HCT116 (cell line): Measurements from ENCODE around the gene POLRMT. TPM values are rescaled to one million over a fixed set of nuclear protein-coding genes. Genes with fewer than 3 reads are reported as not detected.

Experiments used
- ATAC-seq: fragments of 200-7000 bp; cut with Tn5 transposase; 2 replicates; pipeline ENCODE4 v1.9.1; 2020; ENCODE audit warnings: mild to moderate bottlenecking, moderate library complexity
- BruUV-seq: library from RNA; stranded (reverse); fragments of 400-500 nt; replicated peaks from 2 replicates; lab custom pipeline; 2021; lab: Mats Ljungman, UMichigan
- CTCF ChIA-PET: fragments of 300-600 bp; sonication (Branson Sonifier 250); formaldehyde crosslinking; loops from one replicate; lab custom pipeline; 2021; ENCODE audit warnings: antibody characterized with exemption; lab: Charles Lee
- POLR2A ChIA-PET: fragments of 300-600, 350-600 bp; sonication (Branson Sonifier 250); formaldehyde crosslinking; loops from one replicate; lab custom pipeline; 2021; ENCODE audit warnings: antibody characterized with exemption; lab: Charles Lee
- RAD21 ChIA-PET, 2 experiments: fragments of 300-600 bp; sonication (Branson Sonifier 250); formaldehyde crosslinking; loops; one replicate each; lab custom pipeline; 2023; ENCODE audit warnings: low total read pairs in 2 of 2; ENCODE audit not compliant: uncharacterized antibody in 2 of 2, unreplicated experiment in 2 of 2, low non-redundant PET in 1 of 2; lab: Charles Lee
- DNase-seq: peaks from one replicate; pipeline ENCODE4 v3.0.0-alpha.2; 2010; ENCODE audit warnings: low read depth, low spot score
- H2AFZ ChIP-seq: fragments of 200-600 bp; shearing (Covaris generic), sonication (generic); 2 replicates; pipeline ENCODE4 v1.6.1; 2017; ENCODE audit warnings: low read depth, mixed run types, mixed read lengths, antibody characterized with exemption, low read length; ENCODE audit not compliant: poor library complexity, severe bottlenecking
- H3K27ac ChIP-seq: 2 replicates; pipeline ENCODE4 v1.5.1; 2012; ENCODE audit warnings: low read depth, low read length
- H3K27me3 ChIP-seq: fragments of 200-600 bp; sonication (generic); 2 replicates; pipeline ENCODE4 v1.6.1; 2016; ENCODE audit warnings: mixed run types, low read length, mixed read lengths; ENCODE audit not compliant: insufficient read depth
- H3K36me3 ChIP-seq, 2 experiments: fragments of 200-500 bp in 1 of 2; fragments of 200-600 bp in 1 of 2; sonication (Bioruptor generic) in 1 of 2; sonication (generic) in 1 of 2; 2 replicates each; pipeline versions ENCODE4 v1.5.1 to v1.6.1; 2014 to 2016; ENCODE audit warnings: low read length in 2 of 2, inconsistent platforms in 1 of 2, mixed read lengths in 1 of 2, mixed run types in 1 of 2; ENCODE audit not compliant: insufficient read depth in 2 of 2, control insufficient read depth in 1 of 2
- H3K4me1 ChIP-seq, 2 experiments: fragments of 200-600 bp in 1 of 2; sonication (generic) in 1 of 2; 2 replicates each; pipeline versions ENCODE4 v1.5.1 to v1.6.1; 2012 to 2017; ENCODE audit warnings: low read length in 2 of 2, inconsistent platforms in 1 of 2, mild to moderate bottlenecking in 1 of 2, mixed read lengths in 1 of 2, mixed run types in 1 of 2, moderate library complexity in 1 of 2; ENCODE audit not compliant: insufficient read depth in 2 of 2, control insufficient read depth in 1 of 2
- H3K4me2 ChIP-seq: fragments of 200-600 bp; sonication (generic); 2 replicates; pipeline ENCODE4 v1.6.1; 2017; ENCODE audit warnings: mixed run types, low read length, mixed read lengths
- H3K4me3 ChIP-seq, 2 experiments: fragments of 200-600 bp in 1 of 2; sonication (generic) in 1 of 2; replicated peaks in 1 of 2; 2 replicates each; pipeline ENCODE4 v1.5.1; 2011 to 2016; ENCODE audit warnings: low read length in 2 of 2, control low read depth in 1 of 2, low read depth in 1 of 2, mild to moderate bottlenecking in 1 of 2, mixed read lengths in 1 of 2, mixed run types in 1 of 2
- H3K79me2 ChIP-seq: fragments of 200-600 bp; sonication (generic); 2 replicates; pipeline ENCODE4 v1.6.1; 2017; ENCODE audit warnings: mild to moderate bottlenecking, mixed run types, low read length, moderate library complexity, mixed read lengths; ENCODE audit not compliant: insufficient read depth
- H3K9ac ChIP-seq: fragments of 200-600 bp; sonication (generic); 2 replicates; pipeline ENCODE4 v1.6.1; 2016; ENCODE audit warnings: low read length, mixed read lengths
- H3K9me2 ChIP-seq: fragments of 200-600 bp; sonication (generic), shearing (Covaris generic); 2 replicates; pipeline ENCODE4 v1.6.1; 2017; ENCODE audit warnings: mixed run types, mild to moderate bottlenecking, moderate library complexity; ENCODE audit not compliant: insufficient read depth
- H3K9me3 ChIP-seq, 2 experiments: fragments of 200-500 bp in 1 of 2; fragments of 200-600 bp in 1 of 2; sonication (Bioruptor generic) in 1 of 2; sonication (generic) in 1 of 2; 2 replicates each; pipeline ENCODE4 v1.6.1; 2014 to 2017; ENCODE audit warnings: low read length in 2 of 2, mixed read lengths in 2 of 2, inconsistent platforms in 1 of 2, low read depth in 1 of 2, mild to moderate bottlenecking in 1 of 2, mixed run types in 1 of 2, moderate library complexity in 1 of 2; ENCODE audit not compliant: control insufficient read depth in 1 of 2, insufficient read depth in 1 of 2
- H4K20me1 ChIP-seq: fragments of 200-600 bp; sonication (generic), shearing (Covaris generic); 2 replicates; pipeline ENCODE4 v1.6.1; 2017; ENCODE audit warnings: mixed run types, mild to moderate bottlenecking, moderate library complexity; ENCODE audit not compliant: insufficient read depth
- CEBPB ChIP-seq: IDR thresholded peaks from 2 replicates; pipeline ENCODE4 v1.6.1; 2012; ENCODE audit warnings: low read depth
- CTCF ChIP-seq, 3 experiments: fragments of 200-600 bp in 1 of 3; sonication (generic) in 1 of 3; IDR thresholded peaks in 2 of 3; conservative IDR thresholded peaks in 1 of 3; 2 replicates each; pipeline ENCODE4 v1.5.1; 2012 to 2017; ENCODE audit warnings: low read depth in 2 of 3, low read length in 2 of 3, antibody characterized with exemption in 1 of 3, borderline replicate concordance in 1 of 3, control low read depth in 1 of 3, mild to moderate bottlenecking in 1 of 3, mixed read lengths in 1 of 3, mixed run types in 1 of 3, moderate library complexity in 1 of 3; ENCODE audit not compliant: insufficient read depth in 1 of 3
- EGR1 ChIP-seq: IDR thresholded peaks from 2 replicates; pipeline ENCODE4 v1.6.1; 2012; ENCODE audit warnings: low read depth
- ELF1 ChIP-seq: IDR thresholded peaks from 2 replicates; pipeline ENCODE4 v1.6.1; 2012; ENCODE audit warnings: low read depth, borderline replicate concordance
- EZH2 ChIP-seq: fragments of 200-600 bp; sonication (generic); IDR thresholded peaks from 2 replicates; pipeline ENCODE4 v1.6.1; 2017; ENCODE audit warnings: antibody characterized with exemption, mixed run types
- EZH2phosphoT487 ChIP-seq: fragments of 200-600 bp; IDR thresholded peaks from 2 replicates; pipeline ENCODE4 v1.6.1; 2018; ENCODE audit warnings: antibody characterized with exemption, borderline replicate concordance
- FOSL1 ChIP-seq: IDR thresholded peaks from 2 replicates; pipeline ENCODE4 v1.6.1; 2012; ENCODE audit warnings: low read depth
- JUND ChIP-seq: IDR thresholded peaks from 2 replicates; pipeline ENCODE4 v1.6.1; 2012
- POLR2A ChIP-seq: IDR thresholded peaks from 2 replicates; pipeline ENCODE4 v1.7.0; 2011; ENCODE audit warnings: borderline replicate concordance; ENCODE audit not compliant: insufficient read depth, insufficient read length; ENCODE audit errors: extremely low read depth
- RAD21 ChIP-seq: IDR thresholded peaks from 2 replicates; pipeline ENCODE4 v1.6.1; 2012; ENCODE audit warnings: low read depth, mild to moderate bottlenecking
- SIN3A ChIP-seq: IDR thresholded peaks from 2 replicates; pipeline ENCODE4 v1.6.1; 2012; ENCODE audit warnings: low read depth
- SP1 ChIP-seq: IDR thresholded peaks from 2 replicates; pipeline ENCODE4 v1.6.1; 2012; ENCODE audit warnings: low read depth
- SRF ChIP-seq: IDR thresholded peaks from 2 replicates; pipeline ENCODE4 v1.6.1; 2012; ENCODE audit warnings: low read depth
- TCF7L2 ChIP-seq: IDR thresholded peaks from 2 replicates; pipeline ENCODE4 v1.7.0; 2011; ENCODE audit warnings: borderline replicate concordance, inconsistent platforms; ENCODE audit not compliant: insufficient read depth, insufficient read length; ENCODE audit errors: extremely low read depth
- YY1 ChIP-seq: IDR thresholded peaks from 2 replicates; pipeline ENCODE4 v1.6.1; 2011; ENCODE audit warnings: low read length, low read depth, moderate library complexity, mild to moderate bottlenecking; ENCODE audit not compliant: insufficient replicate concordance; ENCODE audit errors: extremely low read depth
- ZNF274 ChIP-seq: fragments of 200-500 bp; sonication (Bioruptor generic); IDR thresholded peaks from 2 replicates; pipeline ENCODE4 v1.6.1; 2014; ENCODE audit warnings: mild to moderate bottlenecking, low read depth, low read length, inconsistent platforms
- intact Hi-C: fragments of 100-400 bp; cut with micrococcal nuclease; formaldehyde crosslinking; loops from 2 replicates; pipeline ENCODE4 v1.10.0; 2022
- total RNA-seq: library from RNA; stranded (reverse); gene quantifications from one replicate; pipeline ENCODE4 v1.2.1, GENCODE V29; 2021; ENCODE audit not compliant: unreplicated experiment
- TF ChIP-seq, protein P1 (sequence below): IDR thresholded peaks from 2 replicates; pipeline ENCODE4 v1.6.1; 2012; ENCODE audit warnings: low read depth

POLRMT gene
- total RNA-seq, 1 experiment from 2014 or later = 138 TPM

GRCh38 chr19:601310-601709 is 32.0 kb downstream of the POLRMT start:
- no peaks in the 10 kb centered on the region for H3K4me1 ChIP-seq
- POLR2A ChIA-PET = no interaction called here
- H3K27ac ChIP-seq = no peak overlapping the region
- no peaks in the 10 kb centered on the region for H4K20me1 ChIP-seq
- TF ChIP-seq, protein P1, sequence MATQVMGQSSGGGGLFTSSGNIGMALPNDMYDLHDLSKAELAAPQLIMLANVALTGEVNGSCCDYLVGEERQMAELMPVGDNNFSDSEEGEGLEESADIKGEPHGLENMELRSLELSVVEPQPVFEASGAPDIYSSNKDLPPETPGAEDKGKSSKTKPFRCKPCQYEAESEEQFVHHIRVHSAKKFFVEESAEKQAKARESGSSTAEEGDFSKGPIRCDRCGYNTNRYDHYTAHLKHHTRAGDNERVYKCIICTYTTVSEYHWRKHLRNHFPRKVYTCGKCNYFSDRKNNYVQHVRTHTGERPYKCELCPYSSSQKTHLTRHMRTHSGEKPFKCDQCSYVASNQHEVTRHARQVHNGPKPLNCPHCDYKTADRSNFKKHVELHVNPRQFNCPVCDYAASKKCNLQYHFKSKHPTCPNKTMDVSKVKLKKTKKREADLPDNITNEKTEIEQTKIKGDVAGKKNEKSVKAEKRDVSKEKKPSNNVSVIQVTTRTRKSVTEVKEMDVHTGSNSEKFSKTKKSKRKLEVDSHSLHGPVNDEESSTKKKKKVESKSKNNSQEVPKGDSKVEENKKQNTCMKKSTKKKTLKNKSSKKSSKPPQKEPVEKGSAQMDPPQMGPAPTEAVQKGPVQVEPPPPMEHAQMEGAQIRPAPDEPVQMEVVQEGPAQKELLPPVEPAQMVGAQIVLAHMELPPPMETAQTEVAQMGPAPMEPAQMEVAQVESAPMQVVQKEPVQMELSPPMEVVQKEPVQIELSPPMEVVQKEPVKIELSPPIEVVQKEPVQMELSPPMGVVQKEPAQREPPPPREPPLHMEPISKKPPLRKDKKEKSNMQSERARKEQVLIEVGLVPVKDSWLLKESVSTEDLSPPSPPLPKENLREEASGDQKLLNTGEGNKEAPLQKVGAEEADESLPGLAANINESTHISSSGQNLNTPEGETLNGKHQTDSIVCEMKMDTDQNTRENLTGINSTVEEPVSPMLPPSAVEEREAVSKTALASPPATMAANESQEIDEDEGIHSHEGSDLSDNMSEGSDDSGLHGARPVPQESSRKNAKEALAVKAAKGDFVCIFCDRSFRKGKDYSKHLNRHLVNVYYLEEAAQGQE = no peak
- TF ChIP-seq SRF (no peak), JUND (no peak), RAD21 (no peak), ELF1 (no peak), SP1 (no peak), ZNF274 (no peak), TCF7L2 (no peak), FOSL1 (no peak), YY1 (no peak), EZH2phosphoT487 (no peak), SIN3A (no peak), CTCF (IDR thresholded peaks at IDR 0.05 in 2 of 3, conservative IDR thresholded peaks at IDR 0.05 in 1 of 3; ENCODE audit: borderline replicate concordance in 1 of 3, insufficient read depth in 1 of 3, low read depth in 2 of 3, low read length in 2 of 3) (no peak), POLR2A (no peak), EZH2 (no peak), CEBPB (no peak), EGR1 (no peak)
- no peaks in the 10 kb centered on the region for H3K79me2 ChIP-seq
- H3K36me3 ChIP-seq = no peaks in the 10 kb centered on the region
- no peak overlapping the region for H2AFZ ChIP-seq
- CTCF ChIA-PET = no interaction called here
- no peak for DNase-seq
- BruUV-seq = no TSS peak
- H3K4me3 ChIP-seq = no peak overlapping the region
- no peak for ATAC-seq
- no peaks in the 10 kb centered on the region for H3K27me3 ChIP-seq
- no peak overlapping the region for H3K9ac ChIP-seq
- peaks cover 0 to 10% of the 10 kb centered on the region in 2 experiments; a peak in 1 of 4 replicates for H3K9me3 ChIP-seq
- no peak overlapping the region for H3K4me2 ChIP-seq
- H3K9me2 ChIP-seq = no peaks in the 10 kb centered on the region
- intact Hi-C loops = no loop called here
- RAD21 ChIA-PET = no interaction called here
